Stimulated activated CD8-positive, alpha-beta memory T cell treated with anti-CD3 and anti-CD28 coated beads, Interleukin-7, amount 100 ng/mL, for 24 hours (primary cell): ENCODE results near the gene PKP3.
"Not testable (repeated sequence)": the region's sequence is repeated elsewhere in the genome, so short reads cannot be mapped to it uniquely, and the experiment has no call there.

Experiments used
- DNase-seq: peaks from one replicate; pipeline ENCODE4 v3.0.0-alpha.2; 2020; ENCODE audit warnings: low read depth

The PKP3 gene

DNA sequence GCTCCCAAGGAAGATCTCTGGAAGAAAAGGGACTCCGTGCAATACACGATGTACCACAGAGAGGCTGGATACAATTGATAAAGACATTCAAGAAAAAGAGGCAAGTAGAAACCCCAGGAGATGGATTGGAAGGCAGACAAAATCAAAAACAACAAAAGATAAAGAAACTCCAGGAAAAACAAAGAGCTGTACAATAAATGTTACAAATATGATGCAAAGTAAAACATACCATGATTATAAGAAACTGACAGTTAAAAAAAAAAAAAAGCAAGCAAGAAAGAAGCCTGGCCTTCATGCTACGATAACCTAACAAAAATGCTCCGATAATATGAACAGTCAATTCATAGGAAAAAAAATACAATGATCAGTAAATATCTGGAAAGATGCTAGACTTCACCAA, 31.3 kb downstream of the PKP3 start:
- no peak for DNase-seq

GRCh38 chr11:426851-427250, 32.8 kb downstream of the PKP3 start:
- DNase-seq: no peak

- no peak for DNase-seq
Measured at GRCh38 chr11:428295-428694, 34.3 kb downstream of the PKP3 start.

DNA sequence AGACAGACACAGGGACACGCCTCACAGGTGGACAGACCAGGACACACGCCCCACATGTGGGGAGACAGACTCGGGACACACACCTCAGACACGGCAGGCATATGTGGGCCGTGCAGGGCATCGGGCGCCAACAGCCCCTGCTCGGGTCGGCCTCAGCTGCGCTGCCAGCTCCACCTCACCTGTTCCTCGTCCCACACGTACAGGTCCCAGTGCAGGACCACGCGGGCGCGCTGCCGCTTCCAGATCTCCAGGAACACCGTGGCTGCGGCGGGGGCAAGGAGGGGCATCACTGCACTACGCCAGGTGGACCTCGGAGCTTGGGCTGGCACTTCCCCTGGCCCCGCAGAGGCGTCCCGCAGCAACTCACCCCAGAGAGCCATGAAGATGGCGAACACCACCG, 35.4 kb downstream of the PKP3 start:
- DNase-seq: no peak

GRCh38 chr11:429931-430456, 36.0 kb downstream of the PKP3 start:
- no peak for DNase-seq

DNA sequence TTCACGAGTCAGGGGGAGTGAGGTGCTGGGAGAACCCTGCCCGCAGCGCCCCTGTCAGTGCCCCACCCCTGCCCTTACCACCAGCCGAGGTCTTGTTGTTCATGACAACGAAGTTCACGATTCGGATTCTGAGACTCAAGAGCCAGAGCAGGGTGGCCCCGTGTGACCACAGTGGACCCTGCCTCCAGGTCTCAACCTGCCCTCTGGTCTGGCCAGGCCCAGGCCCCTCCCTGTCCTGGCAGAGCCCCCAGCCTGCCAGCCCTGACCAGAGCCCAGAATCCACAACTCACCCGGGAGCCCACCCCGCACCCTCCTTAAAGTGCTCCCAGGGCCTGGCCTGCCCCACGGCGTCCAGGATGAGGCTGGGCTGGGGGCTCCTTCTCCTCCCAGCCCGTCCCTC, 37.9 kb downstream of the PKP3 start:
- no peak for DNase-seq

- no peak for DNase-seq
Measured at GRCh38 chr11:432501-433100, 38.6 kb downstream of the PKP3 start.

- DNase-seq: no peak
Measured at GRCh38 chr11:433111-433510, 39.1 kb downstream of the PKP3 start.

DNA sequence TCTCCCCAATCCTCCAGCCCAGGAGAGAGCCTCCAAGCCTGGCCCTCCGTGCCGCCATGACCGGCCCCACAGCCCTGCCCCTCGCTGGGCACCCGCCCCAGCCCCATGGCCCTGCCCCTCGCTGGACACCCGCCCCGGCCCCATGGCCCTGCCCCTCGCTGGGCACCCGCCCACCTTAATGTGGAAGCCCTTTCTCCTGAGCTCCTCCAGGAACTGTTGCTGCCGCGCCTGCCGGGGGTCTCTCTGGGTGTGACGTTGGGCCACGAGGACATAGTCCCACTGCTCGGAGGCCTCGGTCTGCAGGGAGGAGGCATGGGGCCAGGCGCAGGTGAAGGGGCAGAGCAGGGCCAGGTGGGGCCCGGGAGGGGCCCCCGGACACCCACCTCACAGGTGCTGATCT, 39.6 kb downstream of the PKP3 start:
- no peak for DNase-seq

GRCh38 chr11:434496-434895, 40.5 kb downstream of the PKP3 start:
- no peak for DNase-seq

GRCh38 chr11:434999-435740, 41.2 kb downstream of the PKP3 start:
- DNase-seq: not testable (repeated sequence)

DNA sequence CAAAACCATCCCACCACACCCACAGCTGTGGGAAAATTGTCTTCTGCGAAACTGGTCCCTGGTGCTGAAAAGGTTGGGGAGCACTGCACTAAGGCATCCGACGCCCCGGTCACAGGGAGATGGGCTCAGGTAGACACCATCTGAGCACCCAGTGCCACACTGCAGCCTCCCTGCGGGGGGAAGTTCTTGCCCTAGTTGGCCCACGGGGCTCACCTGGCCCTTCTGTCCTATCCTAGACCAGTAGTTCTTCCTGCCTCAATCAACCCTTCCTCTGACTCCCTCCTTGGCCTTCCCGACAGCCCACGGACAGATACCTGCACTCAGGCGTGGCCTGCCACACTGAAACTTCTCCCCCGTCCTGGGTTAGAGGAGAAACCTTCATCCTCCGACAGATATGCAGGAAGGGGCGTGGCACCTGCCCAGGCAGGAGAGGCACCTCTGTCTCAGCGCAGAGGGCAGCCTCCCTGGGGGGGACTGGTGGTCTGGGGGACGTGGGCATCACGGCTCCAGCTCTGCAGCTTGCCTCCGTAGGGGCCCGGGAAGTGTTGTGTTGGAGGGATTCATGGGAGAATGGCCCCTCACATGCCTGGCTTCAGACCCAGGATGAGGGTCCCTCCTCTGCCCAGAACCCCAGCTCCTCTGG, 43.3 kb downstream of the PKP3 start:
- no peak for DNase-seq

DNA sequence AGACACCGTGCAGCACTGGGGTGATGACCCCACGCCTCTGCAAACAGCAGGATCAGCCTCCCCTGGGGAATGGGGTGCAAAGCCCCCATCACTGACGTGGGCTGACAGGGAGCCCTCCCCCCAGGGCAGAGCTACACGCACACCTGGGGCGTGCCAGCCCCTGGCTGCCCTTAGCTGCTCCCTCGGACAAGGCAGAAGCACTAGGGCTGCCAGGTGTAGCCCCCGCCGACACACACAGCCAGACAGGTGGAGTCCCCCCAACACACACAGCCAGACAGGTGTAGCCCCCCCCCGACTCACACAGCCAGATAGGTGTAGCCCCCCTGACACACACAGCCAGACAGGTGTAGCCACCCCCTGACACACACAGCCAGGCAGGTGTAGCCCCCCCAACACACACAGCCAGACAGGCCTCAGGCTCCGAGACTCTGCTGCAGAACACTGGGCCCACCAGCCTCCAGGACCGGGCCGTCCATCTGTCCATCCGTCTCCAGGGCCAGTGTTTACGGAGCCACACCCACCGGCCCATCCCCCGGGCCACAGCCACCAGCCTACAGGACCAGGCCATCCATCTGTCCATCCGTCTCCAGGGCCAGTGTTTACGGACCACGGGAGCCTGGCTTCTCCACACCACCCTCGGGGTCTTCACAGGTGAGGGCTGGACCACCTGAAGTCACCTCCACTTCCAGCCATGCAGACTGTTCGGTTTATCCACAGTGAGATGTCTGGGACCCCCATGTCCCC, 44.3 kb downstream of the PKP3 start:
- no peak for DNase-seq

GRCh38 chr11:439315-440064, 45.5 kb downstream of the PKP3 start:
- DNase-seq: no peak

GRCh38 chr11:440065-441042, 46.3 kb downstream of the PKP3 start:
- no peak for DNase-seq

GRCh38 chr11:441043-441417, 47.0 kb downstream of the PKP3 start:
- DNase-seq: no peak

DNA sequence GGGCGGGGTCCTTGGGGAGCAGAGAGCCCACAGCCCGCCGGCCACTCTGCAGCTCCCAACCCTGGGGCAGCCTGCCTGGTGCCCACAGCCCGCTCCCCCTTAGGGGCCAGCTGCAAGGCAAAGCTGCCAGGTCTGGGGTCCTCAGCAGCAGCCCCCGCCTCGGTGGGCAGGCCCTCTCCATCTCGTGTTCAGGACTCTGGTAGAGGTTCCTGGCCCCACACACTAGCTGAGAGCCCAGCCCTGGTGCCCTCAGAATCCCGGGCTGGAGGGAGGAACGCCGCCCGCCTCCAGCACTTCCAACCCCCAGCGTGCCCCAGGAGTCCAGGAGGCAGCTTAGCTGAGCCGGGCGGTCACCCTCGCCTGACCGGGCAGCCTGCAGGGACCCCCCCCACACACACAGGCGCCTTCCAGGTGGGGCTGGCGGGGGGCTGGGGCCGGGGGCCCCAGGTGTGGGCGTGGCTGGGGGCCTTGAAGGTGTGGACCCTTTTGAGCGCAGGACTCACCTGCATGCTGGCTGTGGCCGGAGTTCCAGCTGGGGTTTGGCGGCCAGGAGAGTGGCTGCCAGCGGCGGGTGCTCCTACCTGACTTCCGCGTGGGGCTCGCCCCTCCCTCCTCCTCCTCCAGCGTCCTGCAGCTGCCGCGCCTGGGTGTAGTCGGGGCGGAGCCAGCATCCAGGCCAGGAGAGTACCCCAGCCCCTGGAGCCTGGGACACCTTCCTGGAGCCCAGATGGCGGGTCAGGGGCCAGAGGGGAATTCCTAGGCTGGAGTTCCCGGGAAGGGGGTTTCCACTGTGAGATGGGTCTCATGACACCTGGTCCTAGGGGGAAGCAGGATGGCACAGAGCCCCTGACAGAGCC, 47.6 kb downstream of the PKP3 start, which contains the start of gene ANO9:
TSS of gene ANO9 (minus strand) at position 594 of the 857 bp plus-strand sequence. CDS start at position 509, 85 bp downstream.
- DNase-seq: no peak

DNA sequence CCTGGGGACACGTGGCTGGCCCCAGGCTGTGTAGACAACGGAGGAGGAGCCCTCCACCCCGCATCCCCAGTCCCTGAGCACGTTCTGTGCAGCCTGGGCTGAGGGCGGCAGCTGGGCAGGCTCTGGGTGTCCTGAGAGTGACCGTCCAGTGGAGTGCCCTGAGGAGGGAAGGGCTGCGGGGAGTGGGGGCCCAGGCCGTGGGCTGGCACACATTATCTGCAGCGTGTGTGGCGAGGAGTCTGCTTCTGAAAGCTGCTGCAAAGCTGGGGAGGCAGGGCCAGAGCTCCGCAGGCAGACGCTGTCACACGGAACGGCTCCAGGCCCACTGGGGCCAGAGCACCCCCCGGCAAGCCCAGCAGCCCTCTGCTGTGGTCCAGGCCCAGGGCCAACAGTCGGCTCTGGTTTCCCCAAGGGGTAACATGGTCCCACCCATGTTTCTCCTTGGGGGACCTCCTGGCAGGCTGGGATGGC, 48.6 kb downstream of the PKP3 start:
- DNase-seq: no peak

GRCh38 chr11:443542-444199, 49.7 kb downstream of the PKP3 start:
- DNase-seq: no peak
